ENCODE measurements around the gene LRFN5. TPM values are rescaled to one million over a fixed set of nuclear protein-coding genes. Genes with fewer than 3 reads are reported as not detected.

LRFN5 gene
- total and polyA plus RNA-seq, 9 donors = 5.6 to 13.7 (median 9.6) TPM

DNA sequence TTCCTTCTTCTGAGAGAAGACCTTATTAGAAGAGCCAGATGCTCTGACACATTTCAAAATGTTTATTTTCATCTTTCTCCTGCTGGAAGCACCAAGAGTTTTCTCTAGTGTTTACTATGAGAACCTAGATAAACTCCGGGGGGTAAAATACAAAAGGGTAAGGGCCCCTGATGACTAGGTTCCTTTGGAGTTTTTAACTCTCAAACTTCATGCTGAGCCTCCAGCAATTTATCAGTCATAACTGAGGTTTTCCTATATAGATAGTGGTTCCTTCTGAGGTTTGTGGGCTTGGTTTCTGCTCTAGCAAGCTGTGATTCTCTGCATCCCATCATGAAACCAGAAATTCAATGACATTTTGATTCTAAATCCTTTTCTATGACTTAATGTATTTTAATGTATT lies 210.9 kb downstream of the LRFN5 start:
- no peak for DNase-seq
- no peaks in the 10 kb centered on the region for H3K27me3 ChIP-seq (ENCODE audit: control insufficient read depth, insufficient read depth, low read length)
- H3K36me3 ChIP-seq (ENCODE audit: control insufficient read depth, insufficient read depth, low read length) = no peaks in the 10 kb centered on the region
- no CpG with 5 or more reads among the region's 1 CpG for WGBS (ENCODE audit: insufficient coverage)
- no peak overlapping the region for H3K4me3 ChIP-seq (ENCODE audit: low read length)
- H3K9me3 ChIP-seq (replicated peaks; ENCODE audit: control insufficient read depth, low read depth, low read length) = no peaks in the 10 kb centered on the region
- H3K4me1 ChIP-seq (ENCODE audit: control insufficient read depth, insufficient read depth, low read length) = no peaks in the 10 kb centered on the region
- no peak overlapping the region for H3K27ac ChIP-seq (ENCODE audit: low read length)

DNA sequence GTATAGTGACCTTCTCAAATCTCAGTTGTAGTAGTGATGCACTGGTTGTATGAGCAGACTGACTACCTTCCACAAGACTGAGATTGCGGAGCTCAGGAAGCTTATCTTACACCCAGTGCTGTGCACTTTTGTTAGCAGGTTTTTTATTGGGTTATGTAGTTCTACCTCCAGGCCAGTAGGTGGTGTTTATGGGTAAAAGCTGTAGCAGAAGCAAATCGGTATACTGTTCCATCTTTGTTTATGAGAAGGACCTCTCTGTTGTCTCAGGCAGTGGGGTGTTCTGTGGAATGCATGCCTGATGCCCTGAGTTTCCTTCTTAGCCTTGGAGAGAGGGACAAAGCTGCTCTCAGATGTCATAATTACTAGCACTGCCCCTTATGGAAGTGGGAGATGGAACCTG lies 217.8 kb downstream of the LRFN5 start:
- Histone ChIP-seq H3K27ac (ENCODE audit: low read length) (no peak overlapping the region), H3K4me3 (ENCODE audit: low read length) (no peak overlapping the region), H3K9me3 (replicated peaks; ENCODE audit: control insufficient read depth, low read depth, low read length) (peaks cover 11% of the 10 kb centered on the region), H3K36me3 (ENCODE audit: control insufficient read depth, insufficient read depth, low read length) (no peaks in the 10 kb centered on the region), H3K4me1 (ENCODE audit: control insufficient read depth, insufficient read depth, low read length) (no peaks in the 10 kb centered on the region), H3K27me3 (ENCODE audit: control insufficient read depth, insufficient read depth, low read length) (no peaks in the 10 kb centered on the region)
- WGBS (ENCODE audit: insufficient coverage) = no CpG with 5 or more reads among the region's 2 CpGs
- DNase-seq = no peak

DNA sequence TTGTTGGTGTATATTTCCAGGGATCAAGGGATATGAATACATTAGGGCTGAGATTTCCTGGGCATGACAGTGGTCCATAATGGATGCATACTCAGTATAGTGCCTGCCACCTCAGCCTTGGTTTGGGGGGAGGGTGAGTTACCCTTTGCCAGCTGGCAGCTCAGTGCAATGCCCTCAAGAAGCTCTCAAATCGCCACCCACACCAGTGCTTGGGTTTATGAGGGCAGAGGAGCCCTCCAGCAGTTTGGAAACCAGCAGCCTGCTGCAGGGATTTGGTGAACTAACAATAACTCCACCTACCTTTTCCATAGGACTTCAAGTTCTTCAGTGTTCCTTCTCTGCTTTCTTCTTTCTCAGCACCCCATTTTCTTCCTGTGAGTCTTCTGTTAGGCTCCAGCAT lies 218.9 kb downstream of the LRFN5 start:
- Histone ChIP-seq H3K36me3 (ENCODE audit: control insufficient read depth, insufficient read depth, low read length) (no peaks in the 10 kb centered on the region), H3K4me1 (ENCODE audit: control insufficient read depth, insufficient read depth, low read length) (no peaks in the 10 kb centered on the region), H3K9me3 (replicated peaks; ENCODE audit: control insufficient read depth, low read depth, low read length) (peaks cover 11% of the 10 kb centered on the region), H3K27ac (ENCODE audit: low read length) (no peak overlapping the region), H3K4me3 (ENCODE audit: low read length) (no peak overlapping the region), H3K27me3 (ENCODE audit: control insufficient read depth, insufficient read depth, low read length) (no peaks in the 10 kb centered on the region)
- no peak for DNase-seq
- no CpG with 5 or more reads among the region's 1 CpG for WGBS (ENCODE audit: insufficient coverage)

DNA sequence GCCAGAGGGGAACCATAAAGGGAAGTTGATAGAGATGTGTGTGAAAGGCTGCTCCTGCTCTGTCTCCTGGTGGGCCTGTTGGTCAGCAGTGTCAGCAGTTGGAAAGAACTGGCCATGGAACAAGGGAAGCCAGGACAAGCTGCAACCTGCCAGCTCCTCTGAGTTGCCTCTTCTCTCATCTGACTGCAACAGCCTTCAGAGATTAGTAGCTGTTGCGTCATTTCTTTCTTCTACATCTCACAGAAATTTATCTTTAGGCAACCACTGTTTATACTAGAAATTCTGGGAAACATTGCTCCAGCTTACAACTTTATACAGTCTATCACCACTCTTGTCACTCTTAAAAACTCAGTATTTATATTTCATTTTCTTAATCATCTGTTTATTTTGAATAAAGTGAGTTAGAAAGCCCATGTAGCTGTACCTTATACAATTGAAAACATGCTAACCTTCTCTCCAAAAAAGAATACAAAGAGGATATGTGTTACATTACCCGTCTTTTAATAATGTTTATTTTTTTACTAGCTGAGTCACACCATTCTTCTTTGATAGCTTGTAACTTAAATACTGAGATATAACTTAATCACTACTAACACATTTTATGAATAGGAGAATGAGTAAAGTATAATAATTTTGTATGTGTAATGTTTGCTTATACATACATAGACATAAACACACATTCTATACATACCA lies 224.2 kb downstream of the LRFN5 start:
- DNase-seq = peak; percentile 11
- H3K27ac ChIP-seq (ENCODE audit: low read length) = no peak overlapping the region
- 100% methylated on average over 1 of the region's 2 CpGs for WGBS (ENCODE audit: insufficient coverage)
- H3K4me3 ChIP-seq (ENCODE audit: low read length) = no peak overlapping the region
- no peaks in the 10 kb centered on the region for H3K27me3 ChIP-seq (ENCODE audit: control insufficient read depth, insufficient read depth, low read length)
- no peaks in the 10 kb centered on the region for H3K36me3 ChIP-seq (ENCODE audit: control insufficient read depth, insufficient read depth, low read length)
- no peaks in the 10 kb centered on the region for H3K4me1 ChIP-seq (ENCODE audit: control insufficient read depth, insufficient read depth, low read length)
- H3K9me3 ChIP-seq (replicated peaks; ENCODE audit: control insufficient read depth, low read depth, low read length) = no peaks in the 10 kb centered on the region

DNA sequence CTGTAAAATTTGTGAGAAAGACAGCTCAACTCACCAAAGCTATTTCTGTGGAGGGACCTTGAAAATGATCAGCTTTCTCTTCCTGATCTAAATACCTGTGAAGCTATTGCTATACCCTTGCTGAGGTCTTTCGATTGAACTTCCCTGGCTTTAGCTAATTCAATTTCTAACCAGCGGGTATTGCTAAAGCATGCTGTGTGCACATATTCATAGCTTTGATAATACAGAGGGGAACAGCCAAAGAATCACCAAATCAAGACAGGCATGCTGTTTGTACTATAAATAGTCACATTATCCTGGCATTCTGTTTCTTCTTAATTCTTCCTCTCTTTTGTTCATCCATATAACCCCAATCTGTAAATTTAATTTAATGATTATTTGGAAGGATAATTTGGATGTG lies 233.0 kb downstream of the LRFN5 start:
- Histone ChIP-seq H3K4me3 (ENCODE audit: low read length) (no peak overlapping the region), H3K36me3 (ENCODE audit: control insufficient read depth, insufficient read depth, low read length) (no peaks in the 10 kb centered on the region), H3K9me3 (replicated peaks; ENCODE audit: control insufficient read depth, low read depth, low read length) (no peaks in the 10 kb centered on the region), H3K27me3 (ENCODE audit: control insufficient read depth, insufficient read depth, low read length) (no peaks in the 10 kb centered on the region), H3K27ac (ENCODE audit: low read length) (no peak overlapping the region), H3K4me1 (ENCODE audit: control insufficient read depth, insufficient read depth, low read length) (no peaks in the 10 kb centered on the region)
- DNase-seq = no peak
- no CpG with 5 or more reads among the region's 2 CpGs for WGBS (ENCODE audit: insufficient coverage)

DNA sequence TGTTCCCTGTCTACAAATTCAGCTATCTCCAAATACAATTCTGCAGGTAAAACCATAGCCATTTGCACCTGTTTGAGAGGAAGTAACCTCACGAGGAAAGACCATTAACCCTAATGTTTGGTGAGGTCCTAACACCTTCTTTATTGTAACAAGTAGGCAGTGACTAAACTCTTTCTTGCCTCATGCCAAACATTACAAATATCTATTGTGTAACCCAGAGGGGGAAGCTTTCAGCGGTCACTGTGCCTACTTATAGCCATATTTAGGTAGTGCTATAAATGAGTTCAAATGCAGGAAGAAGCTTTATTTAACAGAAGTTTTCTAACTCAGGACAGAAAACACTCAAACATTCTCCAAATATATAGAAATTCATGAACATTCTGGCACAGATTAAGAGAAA lies 252.7 kb downstream of the LRFN5 start:
- Histone ChIP-seq H3K9me3 (replicated peaks; ENCODE audit: control insufficient read depth, low read depth, low read length) (no peaks in the 10 kb centered on the region), H3K27me3 (ENCODE audit: control insufficient read depth, insufficient read depth, low read length) (no peaks in the 10 kb centered on the region), H3K27ac (ENCODE audit: low read length) (no peak overlapping the region), H3K36me3 (ENCODE audit: control insufficient read depth, insufficient read depth, low read length) (no peaks in the 10 kb centered on the region), H3K4me3 (ENCODE audit: low read length) (no peak overlapping the region), H3K4me1 (ENCODE audit: control insufficient read depth, insufficient read depth, low read length) (no peaks in the 10 kb centered on the region)
- no CpG with 5 or more reads among the region's 2 CpGs for WGBS (ENCODE audit: insufficient coverage)
- DNase-seq = no peak

DNA sequence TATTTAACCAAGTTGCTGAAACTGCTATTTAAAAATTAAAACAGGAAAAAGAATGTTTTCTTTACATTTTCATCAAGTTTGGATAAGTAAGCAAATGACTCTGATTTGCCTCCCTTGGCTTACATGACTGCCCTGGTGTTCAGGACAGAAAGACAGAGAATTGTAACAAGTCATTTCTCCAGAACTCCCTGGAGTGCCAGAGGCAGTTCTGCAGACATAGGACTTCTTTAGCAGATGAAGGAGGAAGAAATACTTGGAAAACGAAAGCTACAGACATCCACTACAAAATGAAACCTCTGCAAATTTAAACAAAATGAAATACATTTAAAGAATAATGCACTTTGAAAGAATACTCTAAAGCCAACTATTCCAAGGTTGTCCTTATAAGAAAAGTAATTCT lies 253.9 kb downstream of the LRFN5 start:
- DNase-seq = peak; percentile 67
- no CpG with 5 or more reads among the region's 1 CpG for WGBS (ENCODE audit: insufficient coverage)
- no peak overlapping the region for H3K4me3 ChIP-seq (ENCODE audit: low read length)
- H3K9me3 ChIP-seq (replicated peaks; ENCODE audit: control insufficient read depth, low read depth, low read length) = no peaks in the 10 kb centered on the region
- no peaks in the 10 kb centered on the region for H3K27me3 ChIP-seq (ENCODE audit: control insufficient read depth, insufficient read depth, low read length)
- no peaks in the 10 kb centered on the region for H3K4me1 ChIP-seq (ENCODE audit: control insufficient read depth, insufficient read depth, low read length)
- no peak overlapping the region for H3K27ac ChIP-seq (ENCODE audit: low read length)
- no peaks in the 10 kb centered on the region for H3K36me3 ChIP-seq (ENCODE audit: control insufficient read depth, insufficient read depth, low read length)

DNA sequence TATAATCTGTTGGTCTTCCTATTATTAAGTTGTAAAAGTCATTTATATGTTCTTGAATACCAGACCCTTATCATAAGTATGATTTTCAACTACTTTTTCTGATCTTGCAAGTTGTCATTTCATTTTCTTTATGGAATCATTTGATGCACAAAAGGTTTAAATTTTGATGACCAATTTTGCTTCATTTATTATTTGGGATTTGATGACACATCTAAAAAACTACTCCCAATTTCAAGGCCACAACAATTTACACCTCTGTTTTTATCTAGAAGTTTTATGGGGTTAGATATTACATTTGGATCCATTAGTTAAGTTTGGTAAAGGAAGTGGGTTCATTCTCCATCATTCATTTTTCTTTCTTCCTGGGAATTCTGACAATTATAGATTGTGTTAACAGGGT lies 259.2 kb downstream of the LRFN5 start:
- no peaks in the 10 kb centered on the region for H3K4me1 ChIP-seq (ENCODE audit: control insufficient read depth, insufficient read depth, low read length)
- no peak for DNase-seq
- no peaks in the 10 kb centered on the region for H3K9me3 ChIP-seq (replicated peaks; ENCODE audit: control insufficient read depth, low read depth, low read length)
- no peak overlapping the region for H3K4me3 ChIP-seq (ENCODE audit: low read length)
- no peaks in the 10 kb centered on the region for H3K27me3 ChIP-seq (ENCODE audit: control insufficient read depth, insufficient read depth, low read length)
- no peaks in the 10 kb centered on the region for H3K36me3 ChIP-seq (ENCODE audit: control insufficient read depth, insufficient read depth, low read length)
- H3K27ac ChIP-seq (ENCODE audit: low read length) = no peak overlapping the region

DNA sequence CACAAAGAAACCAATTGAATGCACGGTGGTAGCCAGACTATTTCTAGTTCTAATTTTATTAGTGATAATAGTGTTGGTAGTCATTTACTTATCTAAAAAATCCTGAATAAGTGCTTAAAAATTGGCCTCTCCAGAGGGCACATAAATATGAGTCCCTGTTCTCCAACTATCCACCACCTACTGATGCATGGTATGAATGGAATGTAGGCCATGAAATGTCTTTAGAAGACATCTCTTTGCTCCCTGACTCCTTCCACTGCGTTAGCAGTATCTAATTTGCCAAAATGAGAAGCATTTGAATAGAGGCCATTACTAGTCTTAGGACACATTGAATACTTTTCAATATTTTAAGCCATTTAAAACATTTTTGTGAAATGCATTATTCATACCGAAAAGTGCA lies 261.7 kb downstream of the LRFN5 start:
- Histone ChIP-seq H3K4me1 (ENCODE audit: control insufficient read depth, insufficient read depth, low read length) (no peaks in the 10 kb centered on the region), H3K36me3 (ENCODE audit: control insufficient read depth, insufficient read depth, low read length) (no peaks in the 10 kb centered on the region), H3K9me3 (replicated peaks; ENCODE audit: control insufficient read depth, low read depth, low read length) (no peaks in the 10 kb centered on the region), H3K27ac (ENCODE audit: low read length) (no peak overlapping the region), H3K27me3 (ENCODE audit: control insufficient read depth, insufficient read depth, low read length) (no peaks in the 10 kb centered on the region), H3K4me3 (ENCODE audit: low read length) (no peak overlapping the region)
- DNase-seq = no peak
- no CpG with 5 or more reads among the region's 3 CpGs for WGBS (ENCODE audit: insufficient coverage)

DNA sequence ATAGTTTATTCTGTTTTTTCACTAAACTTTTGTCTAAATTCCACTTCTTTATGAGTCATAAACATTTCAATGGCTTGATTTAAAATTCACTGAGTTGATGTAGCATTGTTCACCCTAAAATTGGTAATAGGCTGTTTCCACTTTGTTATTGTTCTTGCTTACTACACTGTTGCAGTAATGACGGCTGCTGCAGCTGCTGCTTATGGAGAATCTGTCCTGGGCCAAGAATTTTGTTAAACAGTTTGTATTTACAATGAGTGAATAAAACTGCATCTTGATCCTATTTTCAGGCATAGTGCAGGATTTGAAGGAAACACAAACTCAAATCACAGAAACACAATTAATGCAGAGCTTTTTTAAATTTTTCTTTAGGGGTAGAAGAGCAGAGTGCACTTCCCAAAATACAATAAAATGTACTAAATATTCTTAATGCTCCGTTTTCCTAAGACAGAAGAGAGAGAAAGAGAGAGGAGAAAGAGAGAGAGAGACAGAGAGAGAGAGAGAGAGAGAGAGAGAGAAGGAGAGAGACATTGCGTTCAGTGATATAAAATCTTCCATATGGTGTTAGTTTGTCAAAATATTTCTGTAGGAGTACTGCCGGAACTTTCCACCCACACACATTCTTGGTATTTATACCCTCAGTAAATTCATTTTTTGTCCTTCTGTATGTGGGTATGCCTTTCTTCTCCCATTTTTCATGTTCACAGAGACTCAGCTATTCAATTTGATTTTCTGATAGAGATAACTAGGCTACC lies 266.4 kb downstream of the LRFN5 start:
- H3K36me3 ChIP-seq (ENCODE audit: control insufficient read depth, insufficient read depth, low read length) = no peaks in the 10 kb centered on the region
- H3K27ac ChIP-seq (ENCODE audit: low read length) = peak overlapping the region; percentile 81
- H3K9me3 ChIP-seq (replicated peaks; ENCODE audit: control insufficient read depth, low read depth, low read length) = no peaks in the 10 kb centered on the region
- H3K27me3 ChIP-seq (ENCODE audit: control insufficient read depth, insufficient read depth, low read length) = no peaks in the 10 kb centered on the region
- DNase-seq = peak; percentile 92
- WGBS (ENCODE audit: insufficient coverage) = no CpG with 5 or more reads among the region's 4 CpGs
- H3K4me1 ChIP-seq (ENCODE audit: control insufficient read depth, insufficient read depth, low read length) = no peaks in the 10 kb centered on the region
- H3K4me3 ChIP-seq (ENCODE audit: low read length) = no peak overlapping the region
